Natural killer cell (primary cell): Measurements from ENCODE around the gene SORCS2. TPM values are rescaled to one million over a fixed set of nuclear protein-coding genes. Genes with fewer than 3 reads are reported as not detected.

ENCODE experiments used
- ATAC-seq, 3 donors: fragments of 150-1000 bp in 2 of 3; fragments of 200-7000 bp in 1 of 3; cut with Tn5 transposase; 1 replicate in 1 of 3; 2 replicates in 2 of 3; pipeline ENCODE4 v1.10.0; 2021; ENCODE audit warnings: mild to moderate bottlenecking in 2 of 3, moderate library complexity in 2 of 3
- DNase-seq, 2 donors: peaks; one replicate each; pipeline versions ENCODE4 v3.0.0 to v3.0.0-alpha.2; 2013 to 2021; ENCODE audit warnings: mixed read lengths in 1 of 2
- H3K27ac ChIP-seq: one replicate; pipeline ENCODE4 v1.5.1; 2013; ENCODE audit warnings: mild to moderate bottlenecking, low read length
- H3K27me3 ChIP-seq: one replicate; pipeline ENCODE4 v1.6.1; 2013; ENCODE audit warnings: low read length; ENCODE audit not compliant: control insufficient read depth, insufficient read depth
- H3K36me3 ChIP-seq: one replicate; pipeline ENCODE4 v1.6.1; 2013; ENCODE audit warnings: low read length; ENCODE audit not compliant: control insufficient read depth, insufficient read depth
- H3K4me1 ChIP-seq: one replicate; pipeline ENCODE4 v1.6.1; 2013; ENCODE audit warnings: low read length; ENCODE audit not compliant: control insufficient read depth, insufficient read depth
- H3K4me3 ChIP-seq: one replicate; pipeline ENCODE4 v1.5.1; 2013; ENCODE audit warnings: low read length
- H3K9me3 ChIP-seq: one replicate; pipeline ENCODE4 v1.6.1; 2013; ENCODE audit warnings: low read length; ENCODE audit not compliant: control insufficient read depth, insufficient read depth
- H3K27ac Mint-ChIP-seq, 2 donors: one replicate each; pipeline ENCODE4 v1.8.0; 2022; ENCODE audit warnings: mild to moderate bottlenecking in 2 of 2, mixed read lengths in 2 of 2, moderate library complexity in 1 of 2
- H3K27me3 Mint-ChIP-seq, 2 donors: one replicate each; pipeline ENCODE4 v1.8.0; 2022; ENCODE audit warnings: low read depth in 2 of 2, mixed read lengths in 2 of 2
- H3K36me3 Mint-ChIP-seq: one replicate; pipeline ENCODE4 v1.8.0; 2022; ENCODE audit warnings: mixed read lengths
- H3K4me1 Mint-ChIP-seq, 2 donors: one replicate each; pipeline ENCODE4 v1.8.0; 2022; ENCODE audit warnings: mixed read lengths in 2 of 2
- H3K4me3 Mint-ChIP-seq: one replicate; pipeline ENCODE4 v1.8.0; 2022; ENCODE audit warnings: mild to moderate bottlenecking, moderate library complexity, mixed read lengths
- H3K9me3 Mint-ChIP-seq, 2 donors: one replicate each; pipeline ENCODE4 v1.8.0; 2022; ENCODE audit warnings: mixed read lengths in 2 of 2
- CTCF ChIP-seq: fragments of 200-600 bp; IDR thresholded peaks from one replicate; pipeline ENCODE4 v1.8.0; 2022; ENCODE audit warnings: antibody characterized with exemption
- WGBS: methylation state at CpG from one replicate; pipeline ENCODE4 v1.1.7; 2013; ENCODE audit warnings: missing lambda C conversion rate; ENCODE audit not compliant: insufficient coverage; 5-methylcytosine and 5-hydroxymethylcytosine counted together
- intact Hi-C: fragments of 100-400 bp; cut with micrococcal nuclease; formaldehyde crosslinking; loops from one replicate; pipeline ENCODE4 v1.14.2; 2022
- total RNA-seq, 4 donors: library from RNA; stranded (reverse); fragments of 120-200 nt in 1 of 4; gene quantifications; one replicate each; pipeline versions ENCODE4 v1.2.3 to v1.2.4, GENCODE V29; 2013 to 2022

Gene SORCS2
- total RNA-seq, 3 donors from 2014 or later (not counting 1 experiment from before 2014, with no cell fraction given) = 1.2 to 2.5 (median 1.4) TPM

- peaks cover 0 to 3% of the 10 kb centered on the region in 2 donors for H3K4me1 Mint-ChIP-seq
- H3K36me3 ChIP-seq = no peaks in the 10 kb centered on the region
- WGBS = 88% methylated on average over 17 of the region's 20 CpGs
- no peaks in the 10 kb centered on the region for H3K36me3 Mint-ChIP-seq
- intact Hi-C loops = no loop called here
- no peak overlapping the region for H3K4me3 ChIP-seq
- DNase-seq = peak in 1 of 2 donors; percentile 9
- H3K4me1 ChIP-seq = no peaks in the 10 kb centered on the region
- peaks cover 30 to 51% of the 10 kb centered on the region in 2 donors for H3K27me3 Mint-ChIP-seq
- H3K27ac Mint-ChIP-seq = no peak overlapping the region
- no peaks in the 10 kb centered on the region for H3K9me3 ChIP-seq
- H3K27me3 ChIP-seq = no peaks in the 10 kb centered on the region
- no peak for ATAC-seq
- no peaks in the 10 kb centered on the region for H3K9me3 Mint-ChIP-seq
- H3K4me3 Mint-ChIP-seq = no peak overlapping the region
- no peak for TF ChIP-seq CTCF
- H3K27ac ChIP-seq = no peak overlapping the region
These were observed 234.3 kb downstream of the SORCS2 start for GRCh38 chr4:7426525-7427171.

- Histone ChIP-seq H3K9me3 (no peaks in the 10 kb centered on the region), H3K27me3 (no peaks in the 10 kb centered on the region), H3K4me3 (no peak overlapping the region), H3K27ac (no peak overlapping the region), H3K4me1 (no peaks in the 10 kb centered on the region), H3K36me3 (no peaks in the 10 kb centered on the region)
- no peak for TF ChIP-seq CTCF
- Mint-ChIP-seq H3K4me1 (peaks cover 0 to 3% of the 10 kb centered on the region in 2 donors), H3K27ac (no peak overlapping the region), H3K27me3 (peaks cover 29 to 48% of the 10 kb centered on the region in 2 donors), H3K4me3 (no peak overlapping the region), H3K9me3 (no peaks in the 10 kb centered on the region), H3K36me3 (no peaks in the 10 kb centered on the region)
- intact Hi-C loops = no loop called here
- 63% methylated on average over 10 of the region's 10 CpGs for WGBS
- DNase-seq = no peak
- ATAC-seq = no peak
These were observed 235.0 kb downstream of the SORCS2 start for GRCh38 chr4:7427361-7427760.

- no peak overlapping the region for H3K4me3 ChIP-seq
- H3K36me3 Mint-ChIP-seq = no peaks in the 10 kb centered on the region
- no peak overlapping the region for H3K27ac ChIP-seq
- H3K9me3 ChIP-seq = no peaks in the 10 kb centered on the region
- 87% methylated on average over 11 of the region's 13 CpGs for WGBS
- peaks cover 34 to 43% of the 10 kb centered on the region in 2 donors for H3K27me3 Mint-ChIP-seq
- peaks cover 0 to 3% of the 10 kb centered on the region in 2 donors for H3K4me1 Mint-ChIP-seq
- H3K27ac Mint-ChIP-seq = no peak overlapping the region
- TF ChIP-seq CTCF = no peak
- ATAC-seq (no peak), DNase-seq (no peak)
- no peaks in the 10 kb centered on the region for H3K36me3 ChIP-seq
- no peaks in the 10 kb centered on the region for H3K9me3 Mint-ChIP-seq
- H3K4me3 Mint-ChIP-seq = no peak overlapping the region
- H3K4me1 ChIP-seq = no peaks in the 10 kb centered on the region
- intact Hi-C loops = no loop called here
- no peaks in the 10 kb centered on the region for H3K27me3 ChIP-seq
These were observed 235.5 kb downstream of the SORCS2 start for GRCh38 chr4:7427831-7428260.
